Measurements from ENCODE around the gene SDE2.
"Not testable (repeated sequence)": the region's sequence is repeated elsewhere in the genome, so short reads cannot be mapped to it uniquely, and the experiment has no call there.

SDE2 gene

GRCh38 chr1:225973158-225973557, 26.0 kb downstream of the SDE2 start:
- FAIRE-seq = no peak

GRCh38 chr1:225972344-225973152, 26.6 kb downstream of the SDE2 start:
- no peak for FAIRE-seq

GRCh38 chr1:225970592-225971157, 28.5 kb downstream of the SDE2 start:
- FAIRE-seq = not testable (repeated sequence)

- FAIRE-seq = not testable (repeated sequence)
These were observed 29.4 kb downstream of the SDE2 start for GRCh38 chr1:225969751-225970150.

GRCh38 chr1:225965231-225965630, 33.9 kb downstream of the SDE2 start:
- FAIRE-seq = no peak

- no peak for FAIRE-seq
These were observed 35.2 kb downstream of the SDE2 start for GRCh38 chr1:225963735-225964530.

GRCh38 chr1:225962440-225962975, 36.6 kb downstream of the SDE2 start:
- no peak for FAIRE-seq

GRCh38 chr1:225961659-225962439, 37.3 kb downstream of the SDE2 start:
- FAIRE-seq = no peak

GRCh38 chr1:225958041-225958440, 41.1 kb downstream of the SDE2 start:
- FAIRE-seq = no peak

- FAIRE-seq = no peak
These were observed 44.4 kb downstream of the SDE2 start for GRCh38 chr1:225954753-225955152.

GRCh38 chr1:225953315-225953714, 45.8 kb downstream of the SDE2 start:
- no peak for FAIRE-seq

- no peak for FAIRE-seq
These were observed 48.1 kb downstream of the SDE2 start for GRCh38 chr1:225950905-225951497.

GRCh38 chr1:225949041-225949440, 50.1 kb downstream of the SDE2 start:
- no peak for FAIRE-seq

GRCh38 chr1:225946803-225947202, 52.3 kb downstream of the SDE2 start:
- FAIRE-seq = no peak

- FAIRE-seq = no peak
These were observed 53.0 kb downstream of the SDE2 start for GRCh38 chr1:225946082-225946620.

GRCh38 chr1:225945564-225945963, 53.6 kb downstream of the SDE2 start:
- FAIRE-seq = no peak

GRCh38 chr1:225944951-225945350, 54.2 kb downstream of the SDE2 start:
- no peak for FAIRE-seq

GRCh38 chr1:225944387-225944786, 54.8 kb downstream of the SDE2 start:
- no peak for FAIRE-seq

- no peak for FAIRE-seq
These were observed 55.6 kb downstream of the SDE2 start for GRCh38 chr1:225943582-225943981.

GRCh38 chr1:225942574-225942973, 56.6 kb downstream of the SDE2 start:
- FAIRE-seq = no peak

- no peak for FAIRE-seq
These were observed 57.3 kb downstream of the SDE2 start for GRCh38 chr1:225941942-225942222.
